Measurements from ENCODE around the gene ASTN1.

Gene ASTN1

DNA sequence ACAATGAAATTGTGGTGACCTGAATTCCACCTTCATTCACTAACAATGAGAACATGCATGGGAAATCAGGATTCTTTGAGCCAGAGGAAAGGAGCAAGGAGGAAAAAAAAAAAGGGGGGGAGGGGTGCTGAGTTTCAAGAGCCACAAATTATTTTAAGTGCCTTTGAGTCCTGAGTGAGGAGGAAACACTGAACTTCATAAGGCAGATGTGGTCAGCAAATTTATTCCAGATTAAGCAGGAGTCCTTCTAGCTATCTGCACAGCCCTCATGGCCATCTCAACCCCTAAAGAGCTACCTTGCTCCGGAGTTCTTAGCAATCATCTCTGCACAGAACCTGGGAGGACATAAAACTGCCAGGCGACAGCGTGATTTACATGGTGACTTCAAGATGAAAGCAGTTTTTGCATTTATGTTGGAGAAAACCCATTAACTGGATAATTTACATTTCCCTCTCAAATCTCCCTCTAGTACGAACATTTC is 21.7 kb downstream of the ASTN1 start:
- in situ Hi-C loops (cut with HindIII; ENCODE audit: low pct_unique_long_range_greater_than_20kb, low sequenced_read_pairs): no loop called here
- DNase-seq (ENCODE audit: low read depth in 1 of 2, low spot score in 1 of 2): no peak
- TF ChIP-seq JUND (IDR thresholded peaks at IDR 0.05; ENCODE audit: low read depth): no peak

DNA sequence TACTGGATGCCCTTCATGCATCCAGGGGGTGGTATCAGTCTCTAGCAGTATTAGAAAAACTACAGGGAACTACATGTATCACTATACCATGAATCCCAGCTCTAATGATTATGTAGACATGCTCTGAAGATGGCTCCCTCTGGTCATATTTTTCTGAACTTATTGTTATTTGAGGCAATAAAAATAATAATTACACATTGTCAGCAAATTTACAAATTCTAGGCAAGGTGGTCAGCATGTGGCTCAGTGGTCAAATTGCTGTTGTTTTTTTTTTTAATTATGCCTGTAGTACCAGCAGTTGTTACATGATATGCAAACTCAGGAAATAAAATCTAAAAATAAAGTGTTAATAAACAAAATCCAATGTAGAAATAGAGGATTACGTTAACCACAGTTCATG is 22.5 kb downstream of the ASTN1 start:
- in situ Hi-C loops (cut with HindIII; ENCODE audit: low pct_unique_long_range_greater_than_20kb, low sequenced_read_pairs): no loop called here
- DNase-seq (ENCODE audit: low read depth in 1 of 2, low spot score in 1 of 2): no peak

GRCh38 chr1:177138347-177138746 is 26.2 kb downstream of the ASTN1 start:
- no peak for TF ChIP-seq JUND (IDR thresholded peaks at IDR 0.05; ENCODE audit: low read depth)
- in situ Hi-C loops (cut with HindIII; ENCODE audit: low pct_unique_long_range_greater_than_20kb, low sequenced_read_pairs): no loop called here
- DNase-seq (ENCODE audit: low read depth in 1 of 2, low spot score in 1 of 2): no peak

More for the DNA sequence above, 22.5 kb downstream of the ASTN1 start:
- TF ChIP-seq JUND (IDR thresholded peaks at IDR 0.05; ENCODE audit: low read depth): no peak

- TF ChIP-seq JUND (IDR thresholded peaks at IDR 0.05; ENCODE audit: low read depth): no peak
- in situ Hi-C loops (cut with HindIII; ENCODE audit: low pct_unique_long_range_greater_than_20kb, low sequenced_read_pairs): no loop called here
Observed at GRCh38 chr1:177137814-177138213, 26.7 kb downstream of the ASTN1 start.

DNA sequence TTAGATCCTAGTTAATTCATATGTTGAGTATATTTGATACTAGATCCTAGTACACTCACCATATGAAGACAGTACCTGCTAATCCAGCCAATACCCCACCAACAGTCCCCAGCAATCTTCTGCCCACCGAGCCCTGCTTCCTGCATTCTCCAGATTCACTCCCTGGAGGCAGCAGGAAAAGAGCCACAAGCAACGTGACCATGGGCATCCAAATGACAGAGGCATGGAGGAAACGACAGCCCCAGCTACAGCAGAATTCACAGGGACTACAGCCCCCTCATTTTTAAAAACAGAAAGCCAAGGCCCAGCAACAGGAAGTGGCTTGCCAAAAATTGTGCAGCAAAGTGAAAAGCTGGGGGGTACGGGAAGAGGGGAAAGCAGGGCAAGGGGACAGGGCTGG is 29.3 kb downstream of the ASTN1 start:
- TF ChIP-seq JUND (IDR thresholded peaks at IDR 0.05; ENCODE audit: low read depth): no peak
- in situ Hi-C loops (cut with HindIII; ENCODE audit: low pct_unique_long_range_greater_than_20kb, low sequenced_read_pairs): no loop called here

More at GRCh38 chr1:177137814-177138213, 26.7 kb downstream of the ASTN1 start:
- DNase-seq (ENCODE audit: low read depth in 1 of 2, low spot score in 1 of 2): no peak

GRCh38 chr1:177133977-177134538 is 30.5 kb downstream of the ASTN1 start:
- no peak for TF ChIP-seq JUND (IDR thresholded peaks at IDR 0.05; ENCODE audit: low read depth)
- DNase-seq (ENCODE audit: low read depth in 1 of 2, low spot score in 1 of 2): no peak
- in situ Hi-C loops (cut with HindIII; ENCODE audit: low pct_unique_long_range_greater_than_20kb, low sequenced_read_pairs): no loop called here

More for the DNA sequence above, 29.3 kb downstream of the ASTN1 start:
- no peak for DNase-seq (ENCODE audit: low read depth in 1 of 2, low spot score in 1 of 2)

- in situ Hi-C loops (cut with HindIII; ENCODE audit: low pct_unique_long_range_greater_than_20kb, low sequenced_read_pairs): no loop called here
- no peak for TF ChIP-seq JUND (IDR thresholded peaks at IDR 0.05; ENCODE audit: low read depth)
- no peak for DNase-seq (ENCODE audit: low read depth in 1 of 2, low spot score in 1 of 2)
Observed at GRCh38 chr1:177132141-177132540, 32.4 kb downstream of the ASTN1 start.

- no peak for TF ChIP-seq JUND (IDR thresholded peaks at IDR 0.05; ENCODE audit: low read depth)
- DNase-seq (ENCODE audit: low read depth in 1 of 2, low spot score in 1 of 2): no peak
- in situ Hi-C loops (cut with HindIII; ENCODE audit: low pct_unique_long_range_greater_than_20kb, low sequenced_read_pairs): no loop called here
Observed at GRCh38 chr1:177131723-177132122, 32.8 kb downstream of the ASTN1 start.

DNA sequence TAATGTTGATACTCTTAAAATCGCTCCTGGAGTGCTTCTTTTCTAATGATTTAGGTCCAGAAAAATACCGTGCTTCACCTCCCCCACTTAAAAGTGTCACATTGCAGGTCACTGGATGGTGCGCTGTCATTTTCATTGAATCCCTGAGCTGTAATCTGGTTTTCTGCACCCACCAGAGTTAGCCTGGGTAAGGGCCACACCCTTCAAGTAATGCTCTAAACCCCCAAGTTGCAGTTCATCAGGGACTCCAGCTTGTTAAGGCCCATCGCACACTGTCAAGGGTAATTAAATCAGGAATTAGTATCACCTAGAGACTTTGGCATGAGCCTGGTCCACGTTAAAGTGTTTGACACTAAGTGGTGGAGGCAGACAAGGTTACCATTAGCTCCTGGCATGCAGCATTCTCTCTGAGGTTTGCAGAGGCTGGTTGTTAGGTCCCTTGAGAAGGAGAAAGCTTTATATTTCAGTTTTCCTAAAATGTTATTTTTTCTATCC is 34.0 kb downstream of the ASTN1 start:
- no peak for DNase-seq (ENCODE audit: low read depth in 1 of 2, low spot score in 1 of 2)
- in situ Hi-C loops (cut with HindIII; ENCODE audit: low pct_unique_long_range_greater_than_20kb, low sequenced_read_pairs): no loop called here
- TF ChIP-seq JUND (IDR thresholded peaks at IDR 0.05; ENCODE audit: low read depth): no peak

GRCh38 chr1:177128665-177129281 is 35.7 kb downstream of the ASTN1 start:
- TF ChIP-seq JUND (IDR thresholded peaks at IDR 0.05; ENCODE audit: low read depth): no peak
- in situ Hi-C loops (cut with HindIII; ENCODE audit: low pct_unique_long_range_greater_than_20kb, low sequenced_read_pairs): no loop called here
- no peak for DNase-seq (ENCODE audit: low read depth in 1 of 2, low spot score in 1 of 2)

DNA sequence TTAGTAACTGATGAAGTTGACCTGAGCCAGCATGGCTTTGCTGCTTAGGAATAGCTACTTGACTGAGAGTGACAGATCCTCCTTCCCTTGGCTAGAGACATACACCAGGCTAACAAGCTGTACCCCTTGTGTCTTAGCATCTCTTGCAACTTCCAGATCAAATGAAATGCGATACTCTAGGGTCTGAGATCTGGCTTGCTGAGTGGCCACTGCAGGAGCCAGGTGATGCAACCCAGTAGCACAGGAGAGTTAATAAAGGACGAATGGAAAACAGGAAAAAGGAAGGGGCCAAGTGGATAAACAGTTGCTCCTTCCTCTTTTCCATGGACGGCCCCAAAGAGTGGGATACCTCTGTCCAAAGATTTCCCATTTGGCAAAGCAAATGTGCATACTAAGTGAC is 38.2 kb downstream of the ASTN1 start:
- in situ Hi-C loops (cut with HindIII; ENCODE audit: low pct_unique_long_range_greater_than_20kb, low sequenced_read_pairs): no loop called here
- DNase-seq (ENCODE audit: low read depth in 1 of 2, low spot score in 1 of 2): no peak

GRCh38 chr1:177124577-177125278 is 39.8 kb downstream of the ASTN1 start:
- in situ Hi-C loops (cut with HindIII; ENCODE audit: low pct_unique_long_range_greater_than_20kb, low sequenced_read_pairs): no loop called here
- no peak for DNase-seq (ENCODE audit: low read depth in 1 of 2, low spot score in 1 of 2)
- TF ChIP-seq JUND (IDR thresholded peaks at IDR 0.05; ENCODE audit: low read depth): no peak

More for the DNA sequence above, 38.2 kb downstream of the ASTN1 start:
- TF ChIP-seq JUND (IDR thresholded peaks at IDR 0.05; ENCODE audit: low read depth): no peak

All from T47D (cell line).